Glomerular visceral epithelial cell (primary cell): Measurements from ENCODE around the gene TFAP2C.
"Not testable (repeated sequence)": the region's sequence is repeated elsewhere in the genome, so short reads cannot be mapped to it uniquely, and the experiment has no call there.

Experiments used
- DNase-seq: peaks from one replicate; pipeline ENCODE4 v3.0.0-alpha.2; 2016; ENCODE audit errors: extremely low spot score

TFAP2C gene

GRCh38 chr20:56653211-56653610 is 24.1 kb downstream of the TFAP2C start:
- no peak for DNase-seq

GRCh38 chr20:56656632-56657031 is 27.5 kb downstream of the TFAP2C start:
- DNase-seq = no peak

- DNase-seq = no peak
These were observed 28.8 kb downstream of the TFAP2C start for GRCh38 chr20:56657879-56658278.

- DNase-seq = not testable (repeated sequence)
These were observed 29.3 kb downstream of the TFAP2C start for GRCh38 chr20:56658341-56658947.

- no peak for DNase-seq
These were observed 34.6 kb downstream of the TFAP2C start for GRCh38 chr20:56663660-56664059.

- no peak for DNase-seq
These were observed 35.7 kb downstream of the TFAP2C start for GRCh38 chr20:56664796-56665195.

- no peak for DNase-seq
These were observed 36.7 kb downstream of the TFAP2C start for GRCh38 chr20:56665806-56666205.

- DNase-seq = no peak
These were observed 44.3 kb downstream of the TFAP2C start for GRCh38 chr20:56673450-56673849.

GRCh38 chr20:56676001-56676400 is 46.9 kb downstream of the TFAP2C start:
- no peak for DNase-seq

- DNase-seq = no peak
These were observed 47.6 kb downstream of the TFAP2C start for GRCh38 chr20:56676679-56677078.

GRCh38 chr20:56683077-56683865 is 54.2 kb downstream of the TFAP2C start:
- DNase-seq = no peak

GRCh38 chr20:56685879-56686278 is 56.8 kb downstream of the TFAP2C start:
- no peak for DNase-seq

- no peak for DNase-seq
These were observed 58.0 kb downstream of the TFAP2C start for GRCh38 chr20:56687061-56687460.

- DNase-seq = no peak
These were observed 59.0 kb downstream of the TFAP2C start for GRCh38 chr20:56688106-56688505.
